Epidermal melanocyte (primary cell): Measurements from ENCODE around the gene TRAFD1.
A peak's percentile ranks its signal among the peaks of the same experiment; 100 is the strongest.

ENCODE experiments used
- DNase-seq: peaks from one replicate; pipeline ENCODE4 v3.0.0; 2011; ENCODE audit warnings: low spot score; ENCODE audit not compliant: insufficient read length

The TRAFD1 gene

DNA sequence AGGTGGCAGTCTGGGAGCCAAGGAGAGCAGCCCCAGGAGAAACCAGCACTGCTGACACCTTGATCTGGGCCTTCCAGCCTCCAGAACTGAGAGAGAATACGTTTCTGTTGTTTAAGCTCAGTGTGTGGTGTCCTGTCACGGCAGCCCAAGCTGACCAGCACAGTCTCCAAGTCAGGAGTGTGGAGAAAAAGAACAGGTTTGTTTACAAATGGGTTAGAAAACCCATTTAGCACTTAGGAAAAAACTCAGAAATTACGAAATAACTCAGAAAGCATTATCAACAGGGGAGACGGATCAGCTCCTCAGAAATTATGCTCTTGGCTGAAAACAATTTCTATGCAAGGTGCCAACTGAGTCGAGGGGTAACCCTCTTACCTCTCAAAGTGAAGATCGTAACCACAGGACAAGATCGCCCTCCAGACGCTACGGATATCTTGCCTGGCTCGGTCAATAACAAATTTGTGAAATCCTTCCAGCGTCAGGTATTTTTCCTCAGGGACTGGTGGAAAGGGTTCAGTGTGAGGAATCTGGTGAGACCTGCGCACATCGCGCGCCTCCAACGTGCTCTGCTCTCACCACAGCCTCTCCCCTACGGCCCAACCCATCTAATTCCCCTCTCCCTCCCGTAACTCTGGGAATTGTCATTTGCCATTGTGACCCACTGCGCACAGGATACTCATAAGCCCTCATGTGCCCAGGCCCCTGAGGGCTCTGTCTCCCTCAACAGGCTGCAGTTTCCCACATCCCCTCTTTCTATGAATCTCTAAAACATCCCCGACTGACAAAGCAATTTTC is 50.2 kb downstream of the TRAFD1 start:
- no peak for DNase-seq

- no peak for DNase-seq
Measured at GRCh38 chr12:112176321-112177010, 51.1 kb downstream of the TRAFD1 start.

GRCh38 chr12:112178796-112179195 is 53.4 kb downstream of the TRAFD1 start:
- no peak for DNase-seq

- no peak for DNase-seq
Measured at GRCh38 chr12:112179341-112179740, 54.0 kb downstream of the TRAFD1 start.

DNA sequence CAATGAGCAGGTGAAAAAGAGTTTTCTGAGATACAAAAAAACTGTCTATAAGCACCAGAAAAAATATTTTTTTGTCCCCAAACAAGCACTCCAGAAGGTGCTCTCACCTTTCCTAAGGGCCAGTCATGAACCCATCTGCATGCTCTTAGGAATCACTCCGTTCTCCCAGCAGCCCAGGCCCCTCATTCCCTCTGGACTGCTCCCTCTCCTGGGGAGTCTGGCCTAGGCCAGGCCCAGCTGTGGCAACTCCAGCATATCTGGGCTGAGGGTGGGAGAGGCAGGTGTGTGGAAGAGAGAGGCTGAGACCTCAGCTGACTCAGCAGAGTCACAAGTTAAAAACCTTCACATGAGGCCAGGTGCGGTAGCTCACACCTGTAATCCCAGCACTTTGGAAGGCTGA is 54.6 kb downstream of the TRAFD1 start:
- no peak for DNase-seq

- DNase-seq: no peak
Measured at GRCh38 chr12:112180422-112180821, 55.1 kb downstream of the TRAFD1 start.

GRCh38 chr12:112182499-112182898 is 57.1 kb downstream of the TRAFD1 start:
- DNase-seq: peak; percentile 87

DNA sequence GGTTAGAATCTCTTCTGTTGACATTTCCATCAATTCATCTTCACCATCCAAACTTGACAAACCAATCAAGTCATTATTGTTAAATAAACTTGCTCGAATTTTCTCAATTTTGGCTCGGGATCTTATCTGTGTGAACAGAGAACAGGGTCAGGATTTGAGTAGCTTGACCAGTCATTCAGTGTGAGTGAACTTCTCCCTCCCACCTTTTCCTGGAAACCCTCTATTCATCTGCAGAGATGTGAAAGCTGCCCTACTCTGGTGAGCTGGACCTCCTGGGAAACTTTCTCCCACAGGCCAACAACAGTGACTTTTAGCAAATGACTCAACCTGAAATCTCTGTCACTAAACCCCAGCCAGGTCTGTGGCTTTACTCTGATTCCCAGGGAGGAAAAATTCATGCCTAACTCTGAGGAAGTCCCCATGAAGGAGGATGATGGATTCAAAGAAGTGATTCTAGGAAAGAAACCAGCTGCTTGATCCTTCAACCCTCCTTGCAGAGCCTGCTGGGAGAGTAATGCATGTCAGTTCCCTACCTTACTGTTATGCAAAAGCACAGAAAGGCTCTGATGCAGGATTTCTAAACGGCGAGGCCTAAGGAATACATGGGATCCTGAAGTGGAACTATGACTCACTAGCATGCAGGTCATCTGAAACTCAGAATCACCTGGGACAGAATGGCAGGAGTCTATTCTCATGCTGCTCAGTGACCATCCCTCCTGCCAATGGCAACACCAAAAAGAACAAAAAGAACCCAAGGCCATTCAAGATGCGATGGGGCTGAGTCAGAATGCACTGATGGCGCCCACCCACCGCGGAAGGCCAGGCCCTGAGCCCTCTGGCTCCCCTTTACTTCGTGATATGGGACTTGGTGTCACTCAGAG is 58.0 kb downstream of the TRAFD1 start:
- DNase-seq: no peak

- no peak for DNase-seq
Measured at GRCh38 chr12:112184056-112184887, 58.9 kb downstream of the TRAFD1 start.

- DNase-seq: no peak
Measured at GRCh38 chr12:112185093-112185923, 59.9 kb downstream of the TRAFD1 start.

GRCh38 chr12:112188130-112188830 is 62.9 kb downstream of the TRAFD1 start:
- no peak for DNase-seq

DNA sequence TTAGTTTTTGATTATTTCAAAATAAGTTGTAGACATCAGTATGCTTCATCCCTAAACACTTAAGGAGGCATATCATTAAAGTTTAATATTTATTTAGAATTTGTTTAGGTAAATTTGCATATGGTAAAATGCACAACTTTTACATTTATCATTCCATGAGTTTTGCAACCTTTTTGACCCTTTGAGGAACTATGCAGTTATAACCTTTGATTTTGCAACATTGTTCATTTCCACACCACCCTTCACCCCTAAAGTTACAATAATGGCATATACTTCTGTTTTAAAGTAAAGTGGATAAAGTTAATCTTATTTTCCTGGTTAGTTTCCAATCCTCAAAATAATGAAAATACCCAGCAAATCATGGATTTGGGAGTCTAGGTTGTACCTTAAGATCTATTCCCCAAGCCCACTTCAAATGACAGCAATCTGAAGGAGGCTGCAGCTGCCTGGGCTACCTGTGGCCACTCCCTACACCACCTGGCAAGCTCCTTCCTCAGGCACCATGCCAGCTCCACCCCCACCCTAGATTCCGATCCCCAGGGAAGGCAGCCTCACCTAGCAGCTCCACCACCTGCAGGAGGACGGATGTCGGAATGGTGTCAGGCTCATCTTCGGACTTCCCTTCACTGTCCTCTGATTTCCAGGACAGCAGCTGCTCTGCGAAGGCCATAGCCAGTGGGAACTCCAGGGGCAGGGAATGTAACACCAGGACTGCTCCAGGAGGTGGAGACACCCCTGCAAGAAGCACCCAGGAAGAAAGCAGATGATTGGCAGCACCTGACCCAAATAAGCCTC is 65.1 kb downstream of the TRAFD1 start:
- no peak for DNase-seq

- no peak for DNase-seq
Measured at GRCh38 chr12:112191201-112191600, 65.8 kb downstream of the TRAFD1 start.

DNA sequence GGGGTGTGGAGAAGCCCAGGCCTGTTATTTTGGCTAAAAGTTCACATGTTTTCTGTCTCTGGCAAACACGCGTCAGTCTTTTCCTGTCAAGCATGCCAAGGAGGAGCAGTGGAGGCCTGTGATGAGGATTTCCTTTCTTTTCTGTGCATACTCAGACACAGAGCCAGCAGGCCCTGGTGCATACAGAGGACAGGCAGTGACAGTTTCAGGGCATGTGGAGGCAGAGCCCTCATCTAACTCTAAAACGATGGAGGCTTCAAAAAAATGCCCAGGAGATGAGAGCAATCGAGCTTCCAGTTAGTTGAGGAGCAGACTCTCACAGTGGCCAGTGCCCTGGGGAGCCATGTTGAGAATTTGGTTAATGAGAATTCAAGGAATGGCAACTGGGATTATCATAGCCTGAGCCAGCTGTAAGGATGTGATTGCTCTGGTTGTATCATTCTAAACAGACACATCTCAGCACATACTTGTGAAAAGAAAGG is 66.5 kb downstream of the TRAFD1 start:
- no peak for DNase-seq

GRCh38 chr12:112192475-112192874 is 67.1 kb downstream of the TRAFD1 start:
- no peak for DNase-seq

DNA sequence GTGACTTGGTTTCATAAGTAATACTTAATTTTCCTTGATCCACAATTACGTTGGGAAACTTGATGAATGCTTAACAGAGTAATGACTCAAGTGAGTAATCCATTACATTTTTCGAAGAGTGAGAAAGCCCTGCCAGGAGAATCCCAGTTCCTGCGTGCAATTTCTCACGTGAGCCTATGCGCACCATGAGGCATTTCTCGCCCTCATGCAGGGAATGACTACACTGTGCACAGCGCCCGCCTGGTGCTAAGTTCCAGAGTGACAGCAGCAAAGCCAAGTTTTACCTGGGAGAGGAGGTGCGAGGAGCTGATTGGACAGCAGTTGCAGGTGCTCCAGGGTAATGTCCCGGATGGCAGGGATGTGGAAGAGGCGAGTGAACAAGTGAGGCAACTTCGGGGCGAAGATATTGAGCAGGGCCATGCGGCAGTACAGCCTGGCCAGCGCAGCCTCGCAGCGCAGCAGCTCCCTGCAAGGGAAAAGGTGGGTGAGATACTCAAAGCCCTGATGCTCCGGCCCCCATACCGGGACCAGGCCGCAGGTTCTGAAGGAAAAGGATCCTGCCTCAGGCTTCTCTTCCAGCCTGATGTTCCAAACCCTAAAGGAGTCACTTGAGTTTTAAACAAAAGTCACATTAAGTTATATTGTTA is 69.4 kb downstream of the TRAFD1 start:
- no peak for DNase-seq

DNA sequence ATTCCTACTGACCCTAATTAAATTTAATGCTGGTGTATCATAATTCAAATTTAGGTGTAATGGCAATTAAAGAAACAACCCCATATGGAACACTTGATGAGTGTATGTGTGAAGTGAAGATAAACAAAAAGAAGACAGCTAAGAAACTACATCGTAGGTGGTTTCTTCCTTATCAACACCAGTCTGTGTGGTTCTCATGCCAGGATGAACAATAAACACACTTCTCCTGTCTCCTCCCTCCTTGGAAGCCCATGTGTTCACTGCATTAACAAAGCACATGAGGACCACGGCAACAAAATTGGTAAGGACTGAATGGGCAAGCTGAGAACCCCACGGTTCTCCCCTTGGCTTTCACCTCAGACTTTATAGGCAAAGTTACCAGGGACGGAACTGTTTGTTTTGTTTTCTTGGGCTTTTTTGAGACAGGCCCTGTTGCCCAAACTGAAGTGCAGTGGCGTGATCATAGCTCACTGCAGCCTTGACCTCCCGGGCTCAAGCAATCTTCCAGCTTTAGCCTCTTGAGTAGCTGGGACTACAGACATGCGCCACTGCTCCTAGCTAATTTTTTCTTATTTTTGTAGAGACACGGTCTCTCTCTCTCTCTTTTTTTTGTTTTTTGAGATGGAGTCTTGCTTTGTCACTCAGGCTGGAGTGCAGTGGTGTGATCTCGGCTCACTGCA is 71.0 kb downstream of the TRAFD1 start:
- no peak for DNase-seq
